H1 (cell line): ENCODE measurements around the gene B3GALT4. TPM values are rescaled to one million over a fixed set of nuclear protein-coding genes. Genes with fewer than 3 reads are reported as not detected.

Source experiments
- CHD7 ChIP-seq: fragments of 300-600 bp; sonication (generic); IDR thresholded peaks from 2 replicates; pipeline ENCODE4 v1.7.1; 2012; ENCODE audit warnings: low read length, moderate library complexity, mild to moderate bottlenecking, inconsistent platforms; ENCODE audit not compliant: insufficient replicate concordance
- HDAC6 ChIP-seq: IDR thresholded peaks from one replicate; pipeline ENCODE4 v1.7.1; 2012; ENCODE audit warnings: low read depth, mild to moderate bottlenecking, inconsistent platforms, low read length, moderate library complexity
- polyA plus RNA-seq, 7 experiments: library from polyadenylated mRNA; depleted of rRNA in 3 of 7; stranded (reverse) in 5 of 7; unstranded in 2 of 7; fragments of >200 nt in 5 of 7; fragments of 200-250 nt in 2 of 7; gene quantifications; 1 replicate in 5 of 7; 2 replicates in 1 of 7; 4 replicates in 1 of 7; pipeline versions ENCODE4 v1.2.1 to v1.2.3, GENCODE V29; 2011 to 2013; ENCODE audit warnings: missing spikeins in 2 of 7, mixed read lengths in 2 of 7
- total RNA-seq: library from RNA; stranded (reverse); fragmentation: NEBNext Ultra II Directional; extraction: Animal tissue kit (Norgen Biotek cat#: 25700); gene quantifications from 2 replicates; pipeline ENCODE4 v1.2.1, GENCODE V29; 2021

B3GALT4 gene
- total and polyA plus RNA-seq, 2 of the 8 experiments (the other 6 are each of a cell fraction or from before 2014, with no cell fraction given) = 2.2 to 3.0 TPM

GRCh38 chr6:33320315-33321181 is 43.6 kb downstream of the B3GALT4 start (continued):
- no peak for TF ChIP-seq CHD7
- no peak for TF ChIP-seq HDAC6
